HG02840 (cell line): ENCODE results near the gene LAIR1.
"Not testable (repeated sequence)": the region's sequence is repeated elsewhere in the genome, so short reads cannot be mapped to it uniquely, and the experiment has no call there.

Source experiments
- ATAC-seq: cut with Tn5 transposase; IDR thresholded peaks from one replicate; pipeline ENCODE4 v1.9.1; 2021; ENCODE audit warnings: mild to moderate bottlenecking, moderate library complexity, moderate number of reproducible peaks; ENCODE audit not compliant: unreplicated experiment, low FRiP score

LAIR1 gene

DNA sequence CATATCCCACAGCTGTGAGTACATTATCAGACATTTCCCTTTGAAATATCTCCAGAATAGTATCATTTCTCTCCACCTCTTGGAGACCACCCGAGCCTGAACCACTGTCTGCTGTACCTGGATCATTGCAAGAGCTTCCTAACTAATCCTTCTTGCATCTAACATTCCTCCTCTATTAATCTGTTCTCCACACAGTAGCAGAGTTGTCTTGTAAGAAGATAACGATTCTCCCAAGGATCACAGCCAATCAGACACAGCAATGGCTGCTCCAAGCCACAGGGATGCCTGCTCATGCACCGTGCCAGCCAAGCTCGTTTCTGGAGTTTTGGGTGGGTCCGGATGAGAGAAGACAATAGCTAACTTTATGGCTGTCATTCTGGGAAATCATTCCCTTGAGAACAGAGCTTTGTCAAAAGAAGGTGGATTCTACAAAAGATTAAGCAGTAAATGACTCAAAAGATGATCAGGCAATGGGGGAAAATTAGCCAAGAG is 14.5 kb upstream of the LAIR1 start:
- ATAC-seq: no peak

DNA sequence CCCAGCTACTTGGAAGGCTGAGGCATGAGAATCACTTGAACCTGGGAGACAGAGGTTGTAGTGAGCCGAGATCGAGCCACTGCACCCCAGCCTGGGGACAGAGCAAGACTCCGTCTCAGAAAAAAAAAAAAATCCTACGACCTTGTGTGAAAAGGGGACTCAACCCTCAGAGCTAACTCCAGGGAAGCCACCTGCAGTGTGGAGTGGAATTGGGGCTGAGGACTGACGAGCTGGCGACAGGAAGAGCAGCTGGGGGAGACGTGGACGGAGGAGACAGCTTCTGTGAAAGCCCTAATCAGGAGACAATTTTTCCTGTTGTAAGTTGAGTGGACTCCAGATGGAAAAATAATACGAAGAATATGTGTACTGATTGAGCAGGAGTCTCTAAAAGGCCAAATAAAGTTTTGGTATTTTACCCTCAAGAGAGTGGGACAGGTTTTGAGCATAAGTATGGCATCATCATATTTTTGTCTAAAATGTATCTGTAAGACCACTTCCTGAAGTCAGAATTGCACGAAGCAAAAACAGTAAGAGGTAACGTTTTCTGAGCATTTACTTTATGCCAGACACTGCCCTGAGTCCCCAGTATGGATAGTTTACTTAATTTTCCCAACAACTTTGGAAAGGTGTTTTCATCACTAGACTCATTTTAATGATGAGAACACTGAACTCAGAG is 12.0 kb upstream of the LAIR1 start:
- ATAC-seq: no peak

DNA sequence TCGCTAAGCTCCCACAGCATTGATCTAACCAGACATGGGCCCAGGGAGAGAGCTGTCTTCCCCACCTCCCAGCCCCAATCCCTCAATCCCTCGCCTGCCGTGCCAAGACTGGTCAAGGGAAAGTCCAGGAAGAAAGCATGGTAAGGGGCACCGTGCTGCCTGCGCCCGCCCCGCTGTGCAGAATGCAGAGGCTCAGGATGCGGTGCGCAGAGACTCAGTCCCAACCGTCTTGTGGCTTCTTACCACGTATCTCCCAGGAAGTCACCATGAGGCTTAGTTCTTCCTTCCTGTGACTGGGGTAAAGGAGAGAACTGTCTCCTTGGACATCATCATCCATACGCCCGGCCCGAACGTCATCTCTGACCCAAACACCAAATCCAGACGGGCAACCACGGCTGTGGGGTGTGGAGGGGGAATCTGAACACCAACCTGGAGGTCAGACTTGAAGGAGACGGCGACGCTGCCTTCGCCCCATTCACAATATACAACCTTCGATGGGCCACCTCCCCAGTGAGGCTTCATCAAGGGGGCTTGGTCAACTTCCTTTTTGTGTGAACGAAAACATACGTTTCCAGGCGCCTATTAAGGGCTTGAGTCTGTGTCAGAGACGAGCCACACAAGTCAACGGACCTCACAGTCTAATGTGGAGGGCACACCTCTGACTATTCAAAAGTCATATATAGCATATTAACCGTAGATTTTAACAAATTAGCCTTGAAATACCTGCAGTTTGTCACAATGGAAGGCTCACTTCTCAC is 10.6 kb upstream of the LAIR1 start:
- ATAC-seq: not testable (repeated sequence)

DNA sequence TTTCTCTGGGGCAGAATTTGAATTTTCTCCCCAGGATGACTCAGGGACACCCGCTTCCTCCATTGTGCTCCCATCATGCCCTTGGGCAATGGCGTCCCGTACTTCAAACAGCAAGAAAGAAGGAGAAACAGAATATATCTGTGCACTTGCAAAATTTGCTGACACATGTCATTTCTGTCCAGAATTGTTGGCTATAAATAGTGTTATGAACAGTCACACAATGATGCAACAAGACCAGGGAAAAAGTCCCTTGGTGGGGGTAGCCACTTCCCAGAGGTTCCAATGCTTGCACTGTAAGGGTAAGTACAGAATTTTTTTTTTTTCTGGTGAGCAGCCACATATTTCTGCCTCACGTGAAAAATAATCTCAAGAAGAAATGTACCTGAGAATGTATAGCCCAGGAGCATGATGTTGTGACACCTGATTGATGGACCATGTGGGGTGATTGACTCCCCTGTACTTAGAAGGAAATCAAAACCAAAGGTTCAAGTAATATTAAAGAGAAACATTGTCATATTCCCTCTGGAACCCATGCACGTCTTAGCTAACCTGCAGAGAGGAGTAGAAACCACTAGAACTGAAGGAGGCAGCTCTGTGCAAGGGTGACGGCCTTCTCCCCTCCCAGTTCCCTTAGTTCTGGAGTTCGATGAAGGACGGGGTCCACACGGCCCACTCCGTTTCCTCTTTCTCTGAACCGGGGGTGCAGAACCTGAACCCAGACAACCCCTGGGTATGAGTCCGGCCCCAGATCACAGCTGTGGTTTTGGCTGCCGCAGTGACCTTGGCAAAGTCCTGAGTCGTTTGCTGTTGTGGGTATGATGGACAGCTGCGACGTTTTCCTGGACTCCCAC is 9.3 kb upstream of the LAIR1 start:
- no peak for ATAC-seq

DNA sequence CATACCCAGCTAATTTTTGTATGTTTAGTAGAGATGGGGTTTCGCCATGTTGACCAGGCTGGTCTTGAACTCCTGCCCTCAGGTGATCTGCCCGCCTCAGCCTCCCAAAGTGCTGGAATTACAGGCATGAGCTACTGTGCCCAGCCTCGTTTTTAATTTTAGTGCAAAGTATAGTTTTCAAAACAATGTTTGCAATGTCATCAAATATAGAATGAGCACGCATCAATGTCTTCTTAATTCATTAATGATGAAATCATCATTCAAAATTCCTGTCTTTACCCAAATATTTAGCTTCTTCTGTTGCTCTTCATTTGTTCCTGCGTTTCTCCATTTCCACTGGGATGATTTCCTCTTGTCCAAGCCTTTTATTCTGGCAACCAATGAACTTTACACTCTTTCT is 6.7 kb upstream of the LAIR1 start:
- not testable (repeated sequence) for ATAC-seq

DNA sequence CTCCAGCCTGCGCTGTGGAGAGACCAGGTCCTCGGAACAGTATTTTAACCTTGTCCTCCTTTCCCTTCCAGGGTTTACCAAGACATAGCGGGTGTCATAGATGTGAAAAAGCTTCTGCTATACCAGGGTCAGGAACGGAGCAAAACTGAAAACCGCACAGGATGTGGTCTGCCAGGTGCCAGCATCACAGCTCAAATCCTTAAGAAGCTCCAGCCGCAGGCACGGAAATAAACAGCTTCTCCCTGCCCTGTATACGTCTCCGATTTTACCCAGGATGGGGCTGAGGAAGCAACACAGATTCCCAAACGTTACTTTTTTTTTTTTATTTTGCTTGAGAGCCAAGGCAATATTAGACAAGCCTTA is 5.7 kb upstream of the LAIR1 start:
- ATAC-seq: not testable (repeated sequence)

DNA sequence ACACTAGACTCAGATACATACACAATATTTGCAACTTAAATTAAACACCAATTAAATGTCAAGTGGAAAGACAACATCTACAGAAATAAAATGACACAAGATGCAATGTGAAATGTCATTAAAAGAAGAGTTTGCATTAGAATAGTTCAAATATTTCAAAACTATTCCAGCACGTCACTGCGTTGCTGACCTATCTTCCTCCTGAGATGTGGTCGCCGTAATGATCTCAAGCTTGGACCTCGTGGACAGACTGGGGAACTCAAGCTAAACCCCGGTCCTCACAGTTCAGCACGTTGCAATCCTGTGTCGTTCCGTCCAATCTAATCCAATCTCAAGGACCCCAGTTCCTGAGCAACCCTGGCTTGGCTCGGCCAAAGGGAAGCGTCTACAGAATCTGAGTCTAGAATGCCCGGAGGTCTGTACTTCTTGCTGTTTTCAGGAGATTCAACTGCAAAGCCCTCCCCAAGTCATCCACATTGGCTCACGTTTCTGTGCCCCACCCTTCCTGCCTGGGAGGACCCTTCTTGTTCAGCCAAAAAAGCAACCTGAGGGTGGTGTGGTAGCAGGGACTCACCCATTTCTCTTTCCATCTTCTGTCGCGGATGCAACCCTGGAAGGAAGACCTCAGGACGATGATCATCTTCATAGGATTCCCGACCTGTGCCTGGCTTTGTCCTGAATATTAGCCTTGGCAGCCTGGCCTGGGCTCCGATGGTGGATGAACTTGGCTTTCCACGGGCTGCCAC is 5.1 kb upstream of the LAIR1 start:
- not testable (repeated sequence) for ATAC-seq

DNA sequence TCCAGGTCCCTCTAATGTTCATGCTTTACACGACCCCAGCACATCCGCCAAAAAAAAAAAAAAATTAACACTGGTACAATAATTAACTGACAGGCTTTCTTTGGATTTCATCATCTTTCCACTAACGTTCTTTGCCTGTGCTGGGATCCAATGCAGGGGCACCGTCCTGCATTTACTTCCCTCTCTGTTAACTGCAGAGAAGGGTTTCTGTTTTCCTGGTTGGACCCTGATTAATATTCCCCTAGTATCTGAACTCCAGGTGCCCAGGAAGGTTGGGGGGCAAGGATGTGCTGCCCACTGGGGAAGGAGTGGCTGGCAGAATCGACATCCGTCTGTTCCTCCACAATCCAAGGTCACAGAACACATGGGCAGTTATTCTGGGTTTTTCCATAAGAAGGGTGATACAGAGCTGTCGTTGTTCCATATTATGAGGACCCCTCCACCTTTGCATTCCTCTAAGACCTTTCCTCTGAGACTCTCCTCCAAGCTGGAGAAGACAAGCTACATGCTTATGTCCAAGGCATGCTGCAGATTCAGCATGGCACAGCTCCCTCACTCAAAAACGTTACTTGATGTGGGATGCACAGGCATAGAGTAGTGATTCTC is 4.5 kb upstream of the LAIR1 start:
- ATAC-seq: no peak

DNA sequence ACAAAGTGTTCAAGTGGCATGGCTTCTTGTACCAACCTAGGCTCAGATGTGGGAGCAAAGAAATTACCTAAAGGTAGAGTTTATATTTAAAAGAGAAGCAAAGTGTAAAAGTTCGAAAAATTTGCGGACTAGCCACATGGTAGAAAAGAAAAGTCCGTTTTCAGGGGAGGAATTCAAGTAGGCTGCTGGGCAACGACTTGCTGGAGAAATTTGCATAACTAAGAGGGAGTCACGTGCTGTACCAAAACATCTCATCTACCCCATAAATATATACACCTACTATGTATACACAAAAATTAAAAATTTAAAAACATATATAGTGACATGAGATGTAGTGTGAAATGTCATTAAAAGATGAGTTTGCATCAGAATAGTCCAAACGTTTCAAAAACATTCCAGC is 2.1 kb upstream of the LAIR1 start:
- ATAC-seq: no peak

DNA sequence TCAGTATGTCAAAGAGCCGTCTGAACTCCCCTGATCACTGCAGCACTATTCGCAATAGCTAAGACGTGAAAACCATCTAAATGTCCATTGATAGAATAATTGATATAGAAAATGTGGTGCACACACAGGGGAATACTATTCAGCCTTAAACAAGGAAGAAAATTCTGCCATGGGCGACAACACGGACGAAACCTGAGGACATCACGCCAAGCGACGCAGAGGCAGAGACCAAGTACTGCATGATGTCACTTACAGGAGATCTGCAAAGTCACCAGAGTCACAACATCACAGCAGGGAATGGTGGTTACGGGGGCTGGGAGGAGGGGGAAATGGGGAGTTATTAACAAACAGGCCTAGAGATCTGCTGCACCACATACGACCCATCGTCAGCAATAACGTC is 1.1 kb upstream of the LAIR1 start:
- not testable (repeated sequence) for ATAC-seq

DNA sequence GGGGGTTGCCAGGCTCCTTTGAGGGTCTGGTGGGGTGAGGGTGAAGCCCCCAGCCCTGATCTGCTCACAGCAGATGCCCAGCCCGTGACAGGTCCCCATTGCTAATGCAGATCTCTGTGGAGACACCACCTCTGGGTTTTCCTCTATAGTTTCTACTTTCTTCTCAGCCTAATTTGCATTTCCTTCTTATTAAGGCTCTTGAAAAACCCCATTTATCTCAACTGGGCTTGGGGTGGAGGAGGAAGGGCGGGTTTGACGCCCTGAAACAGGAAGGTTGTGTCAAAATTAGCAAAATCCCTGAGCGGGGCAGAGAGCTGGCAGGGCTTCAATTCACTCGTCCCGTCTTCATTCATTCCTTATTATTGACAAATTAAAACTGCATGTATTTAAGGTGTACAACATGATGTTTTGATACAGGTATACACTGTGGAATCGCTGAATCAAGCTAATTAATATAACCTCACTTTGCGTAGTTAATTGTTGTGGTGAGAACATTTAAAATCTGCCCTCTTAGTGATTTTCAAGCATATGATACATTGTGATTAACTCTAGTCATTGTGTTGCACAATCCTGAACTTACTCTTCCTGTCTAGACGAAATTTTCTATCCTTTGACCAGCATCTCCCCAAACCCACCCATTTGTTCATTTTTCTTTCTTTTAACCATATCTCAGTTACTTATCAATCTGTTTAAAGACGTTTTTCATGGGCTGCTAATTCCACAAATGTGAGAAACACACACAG is 2.9 kb downstream of the LAIR1 start:
- ATAC-seq: not testable (repeated sequence)

DNA sequence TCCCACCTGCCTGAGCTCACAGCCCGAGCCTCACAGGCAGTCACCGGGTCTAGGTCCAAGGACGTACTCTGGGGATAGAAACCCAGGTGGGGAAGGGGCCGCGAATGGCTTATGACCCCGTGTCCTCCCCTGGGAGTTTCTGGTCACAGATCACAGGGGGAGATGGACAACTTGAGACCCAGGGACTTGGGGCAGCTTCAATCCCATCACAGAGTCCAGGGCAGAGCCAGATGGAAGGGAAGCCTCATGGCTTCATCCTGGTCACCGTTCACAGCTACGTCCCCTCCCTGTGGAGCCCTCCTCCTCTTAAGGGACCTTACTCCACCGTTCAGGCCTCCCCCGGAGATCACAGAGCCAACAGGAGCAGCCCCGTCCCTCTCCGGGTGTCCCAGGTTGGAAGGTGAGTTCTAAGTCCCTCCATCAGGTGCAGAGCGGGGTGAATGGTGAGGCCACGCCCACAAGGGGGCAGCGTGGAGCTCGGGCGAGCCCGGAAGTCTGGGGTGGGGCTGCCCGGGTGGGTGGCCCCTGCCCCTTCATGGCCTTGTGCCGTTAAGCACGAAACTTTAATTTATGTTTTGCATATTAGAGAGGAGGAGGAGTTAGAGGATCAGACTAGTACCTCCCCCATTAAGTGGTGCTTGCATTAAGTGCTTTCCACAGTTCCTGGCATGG is 5.4 kb downstream of the LAIR1 start:
- not testable (repeated sequence) for ATAC-seq

DNA sequence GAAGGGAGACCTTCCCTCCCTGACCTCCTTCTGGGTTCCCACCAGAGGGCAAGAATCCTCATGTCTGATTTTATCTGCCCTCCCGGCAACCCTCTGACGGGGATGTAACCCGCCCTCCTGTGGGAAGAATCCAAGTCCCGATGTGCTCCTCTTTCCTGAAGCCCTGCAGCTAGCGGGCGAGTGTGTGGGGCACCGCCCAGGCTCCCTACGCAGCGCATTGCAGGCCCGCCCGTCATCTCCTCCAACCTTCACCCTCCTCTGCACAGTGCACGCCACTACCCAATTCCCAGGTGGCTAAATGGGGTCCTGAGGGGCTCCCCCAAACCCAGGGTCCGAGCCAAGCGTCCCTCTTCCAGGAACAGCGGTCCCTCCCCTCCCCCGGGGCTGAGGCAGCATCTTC is 7.3 kb downstream of the LAIR1 start:
- ATAC-seq: no peak

DNA sequence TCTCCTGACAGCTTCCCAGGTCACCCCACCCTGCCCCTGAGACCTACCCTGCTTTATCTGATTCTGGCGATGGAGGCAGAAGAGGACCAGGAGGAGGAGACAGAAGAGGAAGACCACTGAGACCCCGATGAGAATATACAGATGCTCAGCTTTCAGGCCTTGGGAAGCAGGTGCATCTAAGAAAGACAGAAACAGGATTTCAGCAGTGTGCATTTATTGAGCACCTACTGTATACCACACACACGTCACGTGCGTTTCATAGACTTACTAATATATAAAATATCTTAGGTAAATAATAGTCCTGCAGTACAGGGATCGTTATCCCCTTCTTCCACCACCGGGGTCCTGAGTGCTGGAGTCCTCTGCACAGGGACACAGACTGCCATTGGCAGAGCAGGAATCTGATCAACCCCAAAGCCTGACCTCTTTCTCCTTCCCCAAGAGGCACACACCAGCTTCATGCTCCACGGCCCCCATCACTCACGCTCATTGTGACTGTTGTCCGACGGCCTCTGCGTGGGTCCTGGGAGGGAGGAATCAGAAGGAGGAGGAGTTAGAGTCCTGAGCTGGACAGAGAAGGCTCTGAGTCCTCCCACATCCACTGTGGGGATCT is 8.2 kb downstream of the LAIR1 start:
- no peak for ATAC-seq

DNA sequence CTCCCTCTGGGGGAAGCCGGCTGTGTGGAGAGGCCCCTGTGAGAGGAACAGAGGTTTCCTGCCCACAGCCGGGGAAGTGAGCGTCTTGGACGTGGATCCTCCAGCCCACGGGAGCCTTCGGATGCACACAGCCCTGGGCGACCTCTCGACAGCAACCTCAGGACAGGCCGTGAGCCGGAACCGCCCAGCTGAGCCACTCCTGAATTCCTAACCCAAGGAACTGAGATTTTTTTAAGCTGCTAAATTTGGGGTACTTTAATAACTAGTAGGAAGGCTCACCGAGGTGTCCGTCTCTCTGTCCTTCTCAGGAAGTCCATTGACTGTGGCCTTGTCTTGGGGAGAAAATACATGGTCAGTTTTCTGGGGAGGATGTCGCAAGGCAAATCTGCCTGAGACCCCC is 9.1 kb downstream of the LAIR1 start:
- ATAC-seq: no peak

DNA sequence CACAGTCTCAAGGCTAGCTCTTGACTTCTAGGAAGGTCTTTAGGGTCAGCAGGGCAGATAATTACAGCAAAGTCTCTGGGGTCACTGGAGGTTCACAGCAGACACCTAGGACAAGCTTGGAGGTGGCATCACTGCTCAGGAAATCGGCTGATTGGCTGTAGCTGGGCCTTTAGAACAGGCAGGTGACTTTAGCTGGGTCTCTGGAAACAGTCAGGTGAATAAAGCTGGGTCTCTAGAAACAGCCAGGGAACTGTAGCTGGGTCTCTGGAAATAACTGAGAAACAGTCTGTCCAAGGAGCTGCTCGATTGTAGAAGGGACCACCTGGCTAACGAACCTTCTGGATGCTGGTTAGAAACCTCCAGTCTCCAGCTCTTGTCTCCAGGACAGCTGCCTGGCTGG is 10.0 kb downstream of the LAIR1 start:
- no peak for ATAC-seq

DNA sequence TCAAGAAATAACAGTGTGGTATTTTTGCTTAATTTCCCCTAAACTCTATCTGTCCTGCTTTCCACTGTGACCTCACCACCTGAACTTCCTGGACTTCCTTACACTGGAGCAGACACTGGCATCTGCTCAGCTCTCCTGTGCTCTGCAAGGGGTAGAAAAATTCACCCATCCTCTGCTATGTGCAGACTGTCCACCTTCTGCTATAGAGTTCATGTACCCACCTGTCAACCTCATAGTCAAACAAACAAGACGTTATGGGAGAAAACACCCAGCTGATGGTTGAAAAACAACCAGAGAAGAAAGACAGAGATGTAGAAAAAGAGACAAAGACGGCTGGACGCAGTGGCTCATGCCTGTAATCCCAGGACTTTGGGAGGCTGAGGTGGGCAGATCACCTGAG is 12.2 kb downstream of the LAIR1 start:
- no peak for ATAC-seq

DNA sequence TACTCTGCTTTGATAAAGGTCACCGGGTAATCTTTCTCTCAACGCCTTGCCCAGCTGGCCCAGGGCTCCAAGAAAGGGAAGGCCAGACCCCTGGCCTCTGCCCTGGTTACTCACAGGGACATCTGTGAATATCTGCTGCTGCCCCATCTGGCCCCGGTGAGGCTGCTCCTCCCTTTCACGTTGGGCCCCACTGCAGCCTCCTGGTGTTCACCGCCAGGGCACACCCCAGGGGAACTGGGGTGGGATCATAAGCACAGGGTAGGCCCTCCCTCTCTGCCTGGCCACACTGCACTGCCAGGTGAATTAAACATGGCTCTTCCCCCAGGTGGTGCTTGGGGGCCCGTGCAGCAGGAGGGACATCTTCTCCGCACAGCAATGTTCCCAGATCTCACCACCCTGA is 12.7 kb downstream of the LAIR1 start:
- ATAC-seq: no peak
